Vagina (tissue), 2 donors: ENCODE results near the gene ZNF506.

Source experiments
- CTCF ChIP-seq, 3 experiments: fragments of 450-650 bp in 2 of 3; fragments of 200-600 bp in 1 of 3; sonication (generic) in 1 of 3; IDR thresholded peaks; one replicate each; pipeline ENCODE4 v1.5.1; 2017 to 2019; ENCODE audit warnings: antibody characterized with exemption in 3 of 3, mild to moderate bottlenecking in 2 of 3, moderate library complexity in 2 of 3
- POLR2A ChIP-seq, 2 donors: fragments of 450-650 bp; IDR thresholded peaks; one replicate each; pipeline ENCODE4 v1.6.1; 2017; ENCODE audit warnings: antibody characterized with exemption in 2 of 2, mild to moderate bottlenecking in 2 of 2, moderate library complexity in 2 of 2
- POLR2AphosphoS5 ChIP-seq, 2 donors: sonication (generic); formaldehyde crosslinking; IDR thresholded peaks; one replicate each; pipeline ENCODE4 v1.9.0; 2017; ENCODE audit warnings: antibody characterized with exemption in 2 of 2, mild to moderate bottlenecking in 2 of 2, low read depth in 1 of 2; ENCODE audit not compliant: insufficient read depth in 1 of 2

GRCh38 chr19:19758164-19758563 lies 63.4 kb downstream of the ZNF506 start:
- TF ChIP-seq POLR2AphosphoS5 (IDR thresholded peaks at IDR 0.05; ENCODE audit: insufficient read depth in 1 of 2, low read depth in 1 of 2) (no peak), CTCF (IDR thresholded peaks at IDR 0.05) (no peak), POLR2A (IDR thresholded peaks at IDR 0.05) (no peak)
